HG02759 (cell line): ENCODE results near the gene F10.
A peak's percentile ranks its signal among the peaks of the same experiment; 100 is the strongest.
"Not testable (repeated sequence)": the region's sequence is repeated elsewhere in the genome, so short reads cannot be mapped to it uniquely, and the experiment has no call there.

Experiments
- ATAC-seq: cut with Tn5 transposase; IDR thresholded peaks from one replicate; pipeline ENCODE4 v1.9.1; 2021; ENCODE audit warnings: mild to moderate bottlenecking, moderate library complexity; ENCODE audit not compliant: unreplicated experiment

F10 gene

GRCh38 chr13:113150550-113151365, 28.2 kb downstream of the F10 start:
- no peak for ATAC-seq

- no peak for ATAC-seq
These were observed 29.4 kb downstream of the F10 start for GRCh38 chr13:113151745-113152690.

- peak; percentile 3 for ATAC-seq
These were observed 30.0 kb downstream of the F10 start for GRCh38 chr13:113152691-113152983.

- peak; percentile 25 for ATAC-seq
These were observed 30.6 kb downstream of the F10 start for GRCh38 chr13:113152984-113153809.

- ATAC-seq: peak; percentile 76
These were observed 31.5 kb downstream of the F10 start for GRCh38 chr13:113153810-113154748.

GRCh38 chr13:113155201-113155600, 32.6 kb downstream of the F10 start:
- ATAC-seq: no peak

- ATAC-seq: no peak
These were observed 33.5 kb downstream of the F10 start for GRCh38 chr13:113155982-113156655.

- ATAC-seq: no peak
These were observed 34.8 kb downstream of the F10 start for GRCh38 chr13:113157206-113157928.

- no peak for ATAC-seq
These were observed 35.5 kb downstream of the F10 start, which contains the start of gene PROZ for GRCh38 chr13:113157929-113158747. PROZ (plus strand) TSS chr13:113158648; CDS start chr13:113158661, 13 bp downstream.

GRCh38 chr13:113158946-113159345, 36.3 kb downstream of the F10 start:
- no peak for ATAC-seq

GRCh38 chr13:113159701-113160100, 37.1 kb downstream of the F10 start:
- ATAC-seq: no peak

- ATAC-seq: no peak
These were observed 38.4 kb downstream of the F10 start for GRCh38 chr13:113160983-113161382.

- ATAC-seq: no peak
These were observed 38.8 kb downstream of the F10 start for GRCh38 chr13:113161433-113161832.

- not testable (repeated sequence) for ATAC-seq
These were observed 39.4 kb downstream of the F10 start for GRCh38 chr13:113161975-113162374.

GRCh38 chr13:113162783-113163685, 40.4 kb downstream of the F10 start:
- ATAC-seq: no peak

GRCh38 chr13:113164492-113164891, 41.9 kb downstream of the F10 start:
- no peak for ATAC-seq

- ATAC-seq: no peak
These were observed 43.7 kb downstream of the F10 start for GRCh38 chr13:113166266-113166665.
